T-cell (primary cell): ENCODE data around the gene ACP3. TPM values are rescaled to one million over a fixed set of nuclear protein-coding genes. Genes with fewer than 3 reads are reported as not detected.

Experiments used
- ATAC-seq, 4 experiments: fragments of 200-7000 bp in 3 of 4; fragments of 150-1000 bp in 1 of 4; cut with Tn5 transposase; replicated peaks in 1 of 4; 1 replicate in 3 of 4; 2 replicates in 1 of 4; pipeline ENCODE4 v1.10.0; 2021; ENCODE audit warnings: moderate library complexity in 3 of 4, mild to moderate bottlenecking in 2 of 4, moderate number of reproducible peaks in 1 of 4
- CTCF ChIA-PET, 2 donors: fragments of 300-600 bp; sonication (Branson Sonifier 250); formaldehyde crosslinking; loops; one replicate each; lab custom pipeline; 2022; ENCODE audit warnings: antibody characterized with exemption in 2 of 2; lab: Charles Lee
- POLR2A ChIA-PET, 2 donors: fragments of 300-600 bp; sonication (Branson Sonifier 250); formaldehyde crosslinking; loops; one replicate each; lab custom pipeline; 2022; ENCODE audit warnings: antibody characterized with exemption in 2 of 2; lab: Charles Lee
- DNase-seq, 35 experiments: peaks; one replicate each; pipeline versions ENCODE4 v3.0.0 to v3.0.0-alpha.2; 2013 to 2023
- H3K27ac ChIP-seq: one replicate; pipeline ENCODE4 v1.5.1; 2013; ENCODE audit warnings: low read length
- H3K27me3 ChIP-seq, 2 experiments: replicated peaks in 1 of 2; 1 replicate in 1 of 2; 2 replicates in 1 of 2; pipeline versions ENCODE4 v1.6.1 to v1.7.0; 2013; ENCODE audit warnings: low read length in 1 of 2, mixed read lengths in 1 of 2; ENCODE audit not compliant: control insufficient read depth in 2 of 2, insufficient read depth in 2 of 2; ENCODE audit errors: extremely low read depth in 1 of 2
- H3K36me3 ChIP-seq, 2 donors: 1 replicate in 1 of 2; 2 replicates in 1 of 2; pipeline versions ENCODE4 v1.6.1 to v1.7.0; 2013; ENCODE audit warnings: low read length in 1 of 2; ENCODE audit not compliant: control insufficient read depth in 2 of 2, insufficient read depth in 1 of 2; ENCODE audit errors: extremely low read depth in 1 of 2
- H3K4me1 ChIP-seq, 2 experiments: 1 replicate in 1 of 2; 2 replicates in 1 of 2; pipeline versions ENCODE4 v1.6.1 to v1.7.0; 2013; ENCODE audit warnings: low read length in 2 of 2, mixed read lengths in 1 of 2; ENCODE audit not compliant: insufficient read depth in 2 of 2, control insufficient read depth in 1 of 2; ENCODE audit errors: extremely low read depth in 1 of 2
- H3K4me3 ChIP-seq, 2 donors: 1 replicate in 1 of 2; 2 replicates in 1 of 2; pipeline versions ENCODE4 v1.5.1 to v1.7.0; 2013; ENCODE audit warnings: mild to moderate bottlenecking in 2 of 2, low read length in 1 of 2, moderate library complexity in 1 of 2; ENCODE audit not compliant: control insufficient read depth in 1 of 2; ENCODE audit errors: extremely low read depth in 1 of 2
- H3K9me3 ChIP-seq: 2 replicates; pipeline ENCODE4 v1.7.0; 2013
- H3K27ac Mint-ChIP-seq, 2 donors: one replicate each; pipeline ENCODE4 v1.8.0; 2020 to 2021; ENCODE audit warnings: mild to moderate bottlenecking in 2 of 2, mixed read lengths in 2 of 2
- H3K27me3 Mint-ChIP-seq, 2 donors: one replicate each; pipeline ENCODE4 v1.8.0; 2021 to 2022; ENCODE audit warnings: mixed read lengths in 2 of 2
- H3K36me3 Mint-ChIP-seq: one replicate; pipeline ENCODE4 v1.8.0; 2021; ENCODE audit warnings: mixed read lengths
- H3K4me1 Mint-ChIP-seq, 3 donors: one replicate each; pipeline ENCODE4 v1.8.0; 2020 to 2022; ENCODE audit warnings: mixed read lengths in 3 of 3, mild to moderate bottlenecking in 1 of 3
- H3K4me3 Mint-ChIP-seq, 3 donors: one replicate each; pipeline ENCODE4 v1.8.0; 2020 to 2022; ENCODE audit warnings: mild to moderate bottlenecking in 3 of 3, mixed read lengths in 3 of 3, moderate library complexity in 3 of 3
- H3K9me3 Mint-ChIP-seq, 3 donors: one replicate each; pipeline ENCODE4 v1.8.0; 2020 to 2022; ENCODE audit warnings: mixed read lengths in 3 of 3
- WGBS: methylation state at CpG from one replicate; pipeline ENCODE4 v1.1.5; 2013; ENCODE audit warnings: missing lambda C conversion rate; ENCODE audit not compliant: insufficient coverage; 5-methylcytosine and 5-hydroxymethylcytosine counted together
- total RNA-seq, 35 experiments: library from RNA in 6 of 35; stranded (reverse) in 6 of 35; fragments of 120-200 nt in 1 of 35; gene quantifications; one replicate each; pipeline versions ENCODE4 v1.2.1 to v1.2.4 and lab custom pipeline; 2013 to 2026

ACP3 gene
- total RNA-seq, 5 donors from 2014 or later (not counting 1 experiment from before 2014, with no cell fraction given): not detected

GRCh38 chr3:132404276-132404675 lies 87.1 kb downstream of the ACP3 start:
- Histone ChIP-seq H3K27me3 (peaks cover 0 to 4% of the 10 kb centered on the region in 2 experiments), H3K36me3 (no peaks in the 10 kb centered on the region), H3K27ac (no peak overlapping the region), H3K4me1 (no peaks in the 10 kb centered on the region), H3K9me3 (no peaks in the 10 kb centered on the region), H3K4me3 (no peak overlapping the region)
- Mint-ChIP-seq H3K27ac (no peak overlapping the region), H3K4me3 (no peak overlapping the region), H3K27me3 (peaks cover 0 to 8% of the 10 kb centered on the region in 2 donors), H3K4me1 (no peaks in the 10 kb centered on the region), H3K9me3 (no peaks in the 10 kb centered on the region), H3K36me3 (no peaks in the 10 kb centered on the region)
- WGBS: no CpG with 5 or more reads among the region's 3 CpGs
- ATAC-seq: no peak
- DNase-seq: no peak
- ChIA-PET POLR2A (no interaction called here), CTCF (no interaction called here)

GRCh38 chr3:132405188-132405587 lies 88.0 kb downstream of the ACP3 start:
- no peak for ATAC-seq
- Mint-ChIP-seq H3K27me3 (peaks cover 0 to 8% of the 10 kb centered on the region in 2 donors), H3K4me1 (no peaks in the 10 kb centered on the region), H3K27ac (no peak overlapping the region), H3K4me3 (no peak overlapping the region), H3K9me3 (no peaks in the 10 kb centered on the region), H3K36me3 (no peaks in the 10 kb centered on the region)
- H3K36me3 ChIP-seq: no peaks in the 10 kb centered on the region
- no peak for DNase-seq
- no CpG with 5 or more reads among the region's 1 CpG for WGBS
- H3K27ac ChIP-seq: no peak overlapping the region
- CTCF ChIA-PET: no interaction called here
- no peaks in the 10 kb centered on the region for H3K9me3 ChIP-seq
- no peaks in the 10 kb centered on the region for H3K4me1 ChIP-seq
- POLR2A ChIA-PET: no interaction called here
- peaks cover 0 to 4% of the 10 kb centered on the region in 2 experiments for H3K27me3 ChIP-seq
- H3K4me3 ChIP-seq: no peak overlapping the region

DNA sequence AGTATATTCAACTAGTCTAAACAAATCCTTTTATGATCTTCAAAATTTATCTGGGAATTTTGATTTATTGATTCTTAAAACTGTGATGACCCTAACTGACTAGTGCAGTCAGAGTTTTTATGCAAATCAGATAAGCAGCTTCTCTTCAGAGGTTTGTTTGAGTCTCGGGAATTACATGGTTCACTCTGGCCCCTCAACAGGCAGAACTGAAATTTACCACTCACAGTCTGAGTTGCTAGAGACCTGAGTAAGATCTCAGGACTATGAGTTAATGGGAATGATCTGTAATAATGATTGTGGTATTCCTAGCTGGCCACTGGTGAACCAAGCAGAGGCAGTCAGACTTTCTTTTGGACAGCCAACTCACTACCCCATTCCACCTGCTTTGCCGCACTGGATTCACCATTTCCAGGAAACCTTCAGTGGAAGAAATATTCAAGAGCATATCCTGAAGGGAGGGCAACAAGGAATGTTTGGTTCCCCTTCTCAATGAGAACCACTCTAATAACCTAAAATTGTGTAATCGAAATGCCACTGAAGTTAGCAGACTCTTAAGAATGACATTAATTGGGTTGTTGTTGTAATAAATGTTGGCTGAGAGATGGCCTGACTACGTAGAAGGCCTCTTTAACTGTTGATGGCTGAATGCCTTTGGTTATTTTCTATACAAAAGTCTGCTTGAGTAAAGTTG lies 88.5 kb downstream of the ACP3 start:
- CTCF ChIA-PET: interaction anchor here in 1 of 2 donors (0.7 kb wide), 1 partner anchor 26 kb away, joined by 3 read pairs; no protein-coding TSS in a partner anchor
- POLR2A ChIA-PET: interaction anchor here (0.5 to 1.2 kb wide), 3 partner anchors 19 to 313 kb away, joined by 3 to 4 read pairs (median 4); no protein-coding TSS in a partner anchor
- no peaks in the 10 kb centered on the region for H3K9me3 ChIP-seq
- H3K4me3 ChIP-seq: no peak overlapping the region
- Mint-ChIP-seq H3K27ac (no peak overlapping the region), H3K9me3 (no peaks in the 10 kb centered on the region), H3K36me3 (no peaks in the 10 kb centered on the region), H3K4me3 (no peak overlapping the region), H3K27me3 (peaks cover 0 to 8% of the 10 kb centered on the region in 2 donors), H3K4me1 (no peaks in the 10 kb centered on the region)
- DNase-seq (no peak), ATAC-seq (no peak)
- no peaks in the 10 kb centered on the region for H3K4me1 ChIP-seq
- H3K27me3 ChIP-seq: peaks cover 0 to 4% of the 10 kb centered on the region in 2 experiments
- no peaks in the 10 kb centered on the region for H3K36me3 ChIP-seq
- WGBS: no CpG with 5 or more reads among the region's 4 CpGs
- no peak overlapping the region for H3K27ac ChIP-seq

DNA sequence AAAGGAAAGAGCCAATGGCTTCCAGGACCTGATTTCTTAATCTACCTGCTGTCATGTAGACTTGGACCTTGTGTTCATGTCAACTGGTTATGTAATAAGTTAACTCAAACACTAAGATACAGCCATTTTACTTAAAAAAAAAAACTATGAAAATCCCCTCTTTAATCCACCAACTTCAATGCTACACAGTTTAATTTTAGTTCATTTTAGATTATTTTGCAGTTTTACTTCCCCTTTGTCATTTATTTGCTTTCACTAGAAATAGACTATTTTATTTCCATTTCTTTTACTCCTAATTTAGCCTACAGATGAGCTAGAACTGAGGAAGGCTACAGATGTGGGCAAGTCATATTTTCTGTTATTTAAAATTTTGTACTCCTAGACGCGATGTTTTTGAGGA lies 89.4 kb downstream of the ACP3 start:
- no peaks in the 10 kb centered on the region for H3K9me3 Mint-ChIP-seq
- H3K27ac ChIP-seq: no peak overlapping the region
- H3K27ac Mint-ChIP-seq: no peak overlapping the region
- H3K4me3 Mint-ChIP-seq: no peak overlapping the region
- CTCF ChIA-PET: no interaction called here
- H3K27me3 ChIP-seq: no peaks in the 10 kb centered on the region
- no peaks in the 10 kb centered on the region for H3K36me3 Mint-ChIP-seq
- no peak for ATAC-seq
- no peak overlapping the region for H3K4me3 ChIP-seq
- peaks cover 3 to 8% of the 10 kb centered on the region in 2 donors for H3K27me3 Mint-ChIP-seq
- no peaks in the 10 kb centered on the region for H3K4me1 Mint-ChIP-seq
- no CpG with 5 or more reads among the region's 2 CpGs for WGBS
- no peak for DNase-seq
- H3K36me3 ChIP-seq: no peaks in the 10 kb centered on the region
- POLR2A ChIA-PET: interaction anchor here (0.5 to 1.2 kb wide), 2 partner anchors 18 to 30 kb away, joined by 3 to 4 read pairs; no protein-coding TSS in a partner anchor
- no peaks in the 10 kb centered on the region for H3K4me1 ChIP-seq
- no peaks in the 10 kb centered on the region for H3K9me3 ChIP-seq

- ChIA-PET POLR2A (no interaction called here), CTCF (no interaction called here)
- Histone ChIP-seq H3K4me3 (no peak overlapping the region), H3K27ac (no peak overlapping the region), H3K27me3 (no peaks in the 10 kb centered on the region), H3K36me3 (no peaks in the 10 kb centered on the region), H3K9me3 (no peaks in the 10 kb centered on the region), H3K4me1 (no peaks in the 10 kb centered on the region)
- ATAC-seq (no peak), DNase-seq (no peak)
- WGBS: no CpG with 5 or more reads among the region's 2 CpGs
- no peaks in the 10 kb centered on the region for H3K36me3 Mint-ChIP-seq
- H3K27ac Mint-ChIP-seq: no peak overlapping the region
- H3K9me3 Mint-ChIP-seq: no peaks in the 10 kb centered on the region
- no peaks in the 10 kb centered on the region for H3K4me1 Mint-ChIP-seq
- H3K4me3 Mint-ChIP-seq: no peak overlapping the region
- peaks cover 3 to 8% of the 10 kb centered on the region in 2 donors for H3K27me3 Mint-ChIP-seq
Measured at GRCh38 chr3:132407025-132407424, 89.8 kb downstream of the ACP3 start.

Other genes with a start within 250 kb of the ACP3 start
- 10 to 100 TPM; 28.7 to 33.7 (median 31.3) TPM for gene DNAJC13, start 100.1 kb downstream of the ACP3 start, total RNA-seq